Peyer's patch (tissue), 4 donors: ENCODE measurements around the gene SLC25A13. TPM values are rescaled to one million over a fixed set of nuclear protein-coding genes. Genes with fewer than 3 reads are reported as not detected.

Source experiments
- DNase-seq, 3 donors: peaks; one replicate each; pipeline ENCODE4 v3.0.0-alpha.2; 2017 to 2019
- H3K27ac ChIP-seq, 4 donors: fragments of 200-600 bp; sonication (generic); one replicate each; pipeline ENCODE4 v1.5.1; 2016 to 2019
- H3K27me3 ChIP-seq, 2 donors: fragments of 200-600 bp; sonication (generic); one replicate each; pipeline ENCODE4 v1.5.1; 2019
- H3K36me3 ChIP-seq, 3 donors: fragments of 200-600 bp; sonication (generic); one replicate each; pipeline ENCODE4 v1.5.1; 2016 to 2019
- H3K4me1 ChIP-seq, 4 donors: fragments of 200-600 bp; sonication (generic); one replicate each; pipeline ENCODE4 v1.5.1; 2016 to 2019
- H3K4me3 ChIP-seq, 4 donors: fragments of 200-600 bp; sonication (generic); 1 replicate in 3 of 4; 2 replicates in 1 of 4; pipeline ENCODE4 v1.5.1; 2016 to 2019; ENCODE audit warnings: mild to moderate bottlenecking in 1 of 4
- H3K9me3 ChIP-seq, 4 donors: fragments of 200-600 bp; sonication (generic); one replicate each; pipeline ENCODE4 v1.5.1; 2016 to 2019; ENCODE audit warnings: mild to moderate bottlenecking in 1 of 4
- CTCF ChIP-seq, 6 experiments: fragments of 450-650 bp in 4 of 6; fragments of 200-600 bp in 2 of 6; sonication (generic) in 1 of 6; IDR thresholded peaks; one replicate each; pipeline ENCODE4 v1.5.1; 2017 to 2019; ENCODE audit warnings: antibody characterized with exemption in 6 of 6, mild to moderate bottlenecking in 3 of 6, moderate library complexity in 1 of 6
- POLR2A ChIP-seq, 2 donors: fragments of 450-650 bp; IDR thresholded peaks; one replicate each; pipeline ENCODE4 v1.5.1; 2017; ENCODE audit warnings: antibody characterized with exemption in 2 of 2, mild to moderate bottlenecking in 2 of 2, moderate library complexity in 2 of 2
- total RNA-seq, 4 donors: library from RNA; depleted of rRNA; stranded (reverse); fragments of >200 nt; gene quantifications; one replicate each; pipeline ENCODE4 v1.1.0, GENCODE V29; 2016

The SLC25A13 gene
- total RNA-seq, 4 donors from 2014 or later: 16.5 to 87.8 (median 60.3) TPM

GRCh38 chr7:96102096-96102811 is 219.6 kb downstream of the SLC25A13 start:
- Histone ChIP-seq H3K36me3 (no peaks in the 10 kb centered on the region), H3K9me3 (no peaks in the 10 kb centered on the region), H3K4me3 (no peak overlapping the region), H3K4me1 (no peaks in the 10 kb centered on the region), H3K27ac (no peak overlapping the region), H3K27me3 (no peaks in the 10 kb centered on the region)
- DNase-seq: no peak
- TF ChIP-seq POLR2A (IDR thresholded peaks at IDR 0.05): no peak
- TF ChIP-seq CTCF (IDR thresholded peaks at IDR 0.05): no peak

GRCh38 chr7:96100737-96101136 is 221.2 kb downstream of the SLC25A13 start:
- Histone ChIP-seq H3K4me1 (no peaks in the 10 kb centered on the region), H3K27ac (no peak overlapping the region), H3K27me3 (no peaks in the 10 kb centered on the region), H3K36me3 (no peaks in the 10 kb centered on the region), H3K9me3 (no peaks in the 10 kb centered on the region), H3K4me3 (no peak overlapping the region)
- no peak for TF ChIP-seq CTCF (IDR thresholded peaks at IDR 0.05)
- TF ChIP-seq POLR2A (IDR thresholded peaks at IDR 0.05): no peak
- no peak for DNase-seq

DNA sequence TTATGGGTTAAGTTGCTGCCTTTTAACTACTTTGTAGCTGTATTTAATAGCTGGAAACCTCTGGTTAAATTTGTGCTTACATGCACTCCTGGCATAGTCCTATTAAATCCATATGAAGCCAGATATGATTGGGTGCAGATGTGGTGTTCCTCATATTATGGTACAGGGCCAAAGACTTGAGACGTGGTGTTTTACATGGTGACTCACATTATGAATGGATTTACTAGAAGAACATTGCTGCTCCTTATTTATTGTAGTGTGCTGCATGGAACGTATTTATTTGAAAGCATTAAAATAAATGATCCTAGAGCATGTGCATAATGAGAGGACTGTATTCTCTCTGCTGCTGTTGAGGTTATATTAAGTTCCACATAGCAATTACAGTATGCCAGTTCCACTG is 224.1 kb downstream of the SLC25A13 start:
- H3K27ac ChIP-seq: no peak overlapping the region
- H3K9me3 ChIP-seq: no peaks in the 10 kb centered on the region
- no peak for DNase-seq
- no peaks in the 10 kb centered on the region for H3K4me1 ChIP-seq
- TF ChIP-seq CTCF (IDR thresholded peaks at IDR 0.05) (no peak), POLR2A (IDR thresholded peaks at IDR 0.05) (no peak)
- no peaks in the 10 kb centered on the region for H3K36me3 ChIP-seq
- H3K4me3 ChIP-seq: no peak overlapping the region
- no peaks in the 10 kb centered on the region for H3K27me3 ChIP-seq

DNA sequence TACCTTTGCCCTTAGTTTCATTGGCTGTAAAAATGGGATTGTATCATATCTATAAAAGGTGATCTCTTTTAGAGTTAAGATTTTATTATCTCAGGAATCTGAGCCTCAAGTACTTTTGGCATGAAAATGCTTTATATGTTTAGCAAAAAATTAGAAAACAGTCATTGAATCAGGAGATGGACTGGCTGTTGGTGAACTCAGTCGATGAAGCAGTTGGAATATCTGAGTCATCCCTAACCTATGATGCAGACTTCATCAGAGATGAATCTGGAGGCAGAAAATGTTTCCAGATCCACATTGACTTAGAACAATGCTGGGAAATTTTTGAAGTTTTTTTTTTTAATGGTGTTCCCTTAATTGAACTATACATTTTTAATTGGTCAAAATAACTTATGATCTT is 228.5 kb downstream of the SLC25A13 start:
- H3K27me3 ChIP-seq: no peaks in the 10 kb centered on the region
- H3K9me3 ChIP-seq: no peaks in the 10 kb centered on the region
- no peak for TF ChIP-seq CTCF (IDR thresholded peaks at IDR 0.05)
- no peak for TF ChIP-seq POLR2A (IDR thresholded peaks at IDR 0.05)
- H3K36me3 ChIP-seq: no peaks in the 10 kb centered on the region
- H3K4me1 ChIP-seq: no peaks in the 10 kb centered on the region
- H3K4me3 ChIP-seq: no peak overlapping the region
- H3K27ac ChIP-seq: no peak overlapping the region
- no peak for DNase-seq

- Histone ChIP-seq H3K36me3 (no peaks in the 10 kb centered on the region), H3K4me3 (no peak overlapping the region), H3K9me3 (no peaks in the 10 kb centered on the region), H3K27me3 (no peaks in the 10 kb centered on the region), H3K27ac (no peak overlapping the region), H3K4me1 (no peaks in the 10 kb centered on the region)
- no peak for DNase-seq
- no peak for TF ChIP-seq CTCF (IDR thresholded peaks at IDR 0.05)
- no peak for TF ChIP-seq POLR2A (IDR thresholded peaks at IDR 0.05)
Measured at GRCh38 chr7:96090756-96091155, 231.1 kb downstream of the SLC25A13 start.

DNA sequence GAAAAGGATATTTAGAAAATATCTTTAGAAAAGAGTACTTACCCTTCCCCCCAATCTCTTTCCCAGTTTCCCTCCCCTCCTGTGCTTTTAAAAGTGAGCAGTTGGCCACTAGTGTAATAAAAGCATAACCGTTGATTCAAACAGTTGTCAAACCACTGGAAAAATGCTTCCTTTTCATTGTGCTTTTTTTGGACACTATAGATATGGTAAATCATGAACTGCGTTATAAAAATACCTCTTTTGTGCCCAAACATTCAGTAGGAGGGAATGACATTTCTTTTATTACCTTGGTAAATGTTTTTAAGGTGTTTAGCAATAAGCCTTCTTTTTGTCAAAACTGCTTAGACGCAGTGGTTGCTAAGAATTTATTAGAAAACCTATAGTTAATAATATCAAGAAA is 232.4 kb downstream of the SLC25A13 start:
- DNase-seq: no peak
- TF ChIP-seq POLR2A (IDR thresholded peaks at IDR 0.05): no peak
- no peak for TF ChIP-seq CTCF (IDR thresholded peaks at IDR 0.05)

More for the DNA sequence above, 232.4 kb downstream of the SLC25A13 start:
- no peaks in the 10 kb centered on the region for H3K4me1 ChIP-seq
- H3K36me3 ChIP-seq: no peaks in the 10 kb centered on the region
- no peak overlapping the region for H3K27ac ChIP-seq
- H3K9me3 ChIP-seq: no peaks in the 10 kb centered on the region
- no peak overlapping the region for H3K4me3 ChIP-seq
- H3K27me3 ChIP-seq: no peaks in the 10 kb centered on the region
